Stimulated activated CD4-positive, alpha-beta T cell treated with anti-CD3 and anti-CD28 coated beads, Interleukin-12 subunit alpha, Interleukin-12 subunit beta, amount 100 ng/mL, for 24 hours (primary cell): ENCODE data around the gene HIC1.

Experiments used
- DNase-seq, 2 experiments: peaks; one replicate each; pipeline ENCODE4 v3.0.0-alpha.2; 2020; ENCODE audit warnings: low read depth in 2 of 2

HIC1 gene

GRCh38 chr17:2047590-2047989 is 7.3 kb upstream of the HIC1 start:
- DNase-seq, result no peak

GRCh38 chr17:2048805-2049204 is 6.1 kb upstream of the HIC1 start:
- no peak for DNase-seq

GRCh38 chr17:2049333-2050299 is 5.3 kb upstream of the HIC1 start:
- DNase-seq, result peak; percentile 70 to 86

GRCh38 chr17:2050300-2051060 is 4.4 kb upstream of the HIC1 start:
- DNase-seq, result peak; percentile 44 to 55

- DNase-seq, result no peak
Measured at GRCh38 chr17:2051061-2051932, 3.6 kb upstream of the HIC1 start.

GRCh38 chr17:2051933-2052559 is 2.9 kb upstream of the HIC1 start:
- no peak for DNase-seq

- DNase-seq, result peak; percentile 36 to 77
Measured at GRCh38 chr17:2053380-2054261, 1.3 kb upstream of the HIC1 start.

GRCh38 chr17:2054262-2054511 is 716 bp upstream of the HIC1 start:
- peak in 1 of 2 experiments; percentile 54 for DNase-seq

GRCh38 chr17:2055292-2056205 is 646 bp downstream of the HIC1 start:
- DNase-seq, result no peak

GRCh38 chr17:2056206-2057174 is 1.6 kb downstream of the HIC1 start:
- no peak for DNase-seq

GRCh38 chr17:2057175-2057759 is 2.4 kb downstream of the HIC1 start:
- no peak for DNase-seq

GRCh38 chr17:2057760-2058585 is 3.1 kb downstream of the HIC1 start:
- DNase-seq, result no peak

GRCh38 chr17:2058586-2059546 is 4.0 kb downstream of the HIC1 start:
- DNase-seq, result peak; percentile 37 to 63

GRCh38 chr17:2059547-2060384 is 4.9 kb downstream of the HIC1 start:
- no peak for DNase-seq

- DNase-seq, result no peak
Measured at GRCh38 chr17:2060385-2060658, 5.4 kb downstream of the HIC1 start.
